Measurements from ENCODE around the gene RANBP3.

GRCh38 chr19:5934069-5934401 is 43.9 kb downstream of the RANBP3 start:
- no peak for TF ChIP-seq PATZ1 (CRISPR knock-in tag; IDR thresholded peaks at IDR 0.05; ENCODE audit: borderline replicate concordance)
- no peak for TF ChIP-seq BACH2 (CRISPR knock-in tag; IDR thresholded peaks at IDR 0.05; ENCODE audit: borderline replicate concordance)
- no peak for TF ChIP-seq ZFP30 (CRISPR knock-in tag; IDR thresholded peaks at IDR 0.05)
- TF ChIP-seq CREB5 (CRISPR knock-in tag; IDR thresholded peaks at IDR 0.05; ENCODE audit: low read depth) = no peak
- no peak for TF ChIP-seq TSHZ2 (CRISPR knock-in tag; IDR thresholded peaks at IDR 0.05)
- TF ChIP-seq OSR1 (CRISPR knock-in tag; IDR thresholded peaks at IDR 0.05) = no peak
- TF ChIP-seq RARB (CRISPR knock-in tag; IDR thresholded peaks at IDR 0.05) = no peak
- TF ChIP-seq ZFP3 (CRISPR knock-in tag; IDR thresholded peaks at IDR 0.05) = peak; percentile 54; the same call in 1 of the 2 replicates

Measured in SK-N-SH treated with all-trans-retinoic acid at 6 μM for 48 hours (cell line).